ENCODE data around the gene FLYWCH1.
A peak's percentile ranks its signal among the peaks of the same experiment; 100 is the strongest.

The FLYWCH1 gene

DNA sequence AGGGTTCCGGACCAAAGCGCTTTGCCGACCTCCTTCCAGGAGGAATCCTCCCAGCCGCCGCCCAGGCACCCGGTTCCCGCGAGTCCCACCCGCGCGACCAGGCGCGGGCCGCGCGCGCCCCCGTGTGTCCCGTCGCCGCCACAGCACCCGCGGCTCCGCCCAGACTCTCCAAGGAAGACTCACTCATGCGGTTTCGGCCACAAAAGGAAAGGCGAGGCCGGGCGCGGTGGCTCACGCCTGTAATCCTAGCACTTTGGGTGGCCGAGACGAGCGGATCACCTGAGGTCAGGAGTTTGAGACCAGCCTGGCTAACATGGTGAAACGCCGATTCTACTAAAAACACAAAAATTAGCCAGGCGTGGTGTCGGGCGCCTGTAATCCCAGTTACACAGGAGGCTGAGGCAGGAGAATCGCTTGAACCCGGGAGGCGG is 72.0 kb downstream of the FLYWCH1 start:
- DNase-seq (ENCODE audit: low read depth, low spot score) = peak; percentile 40

DNA sequence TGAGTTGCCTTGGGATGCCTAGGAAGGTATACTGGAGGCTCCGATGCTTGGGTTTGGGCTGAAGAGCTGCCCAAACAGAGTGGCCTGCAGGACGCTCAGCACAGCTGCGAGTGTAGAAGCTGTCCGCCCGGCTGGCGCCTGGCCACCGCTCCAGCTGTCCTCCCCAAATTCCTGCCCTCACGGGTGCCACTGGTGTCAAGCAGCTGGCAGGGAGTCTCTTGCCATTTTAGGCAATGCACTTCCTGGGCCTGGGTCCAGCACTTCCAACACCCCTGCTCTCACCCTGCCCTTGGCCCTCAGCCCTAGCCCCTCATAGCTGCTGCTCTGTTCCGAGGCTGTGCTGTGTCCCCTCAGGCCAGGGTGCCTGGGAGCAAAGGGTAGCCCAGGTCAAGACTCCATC is 73.7 kb downstream of the FLYWCH1 start:
- DNase-seq (ENCODE audit: low read depth, low spot score) = no peak

GRCh38 chr16:2985893-2986355 is 74.2 kb downstream of the FLYWCH1 start:
- no peak for DNase-seq (ENCODE audit: low read depth, low spot score)

- no peak for DNase-seq (ENCODE audit: low read depth, low spot score)
Observed at GRCh38 chr16:2986623-2987188, 75.0 kb downstream of the FLYWCH1 start.

- DNase-seq (ENCODE audit: low read depth, low spot score) = no peak
Observed at GRCh38 chr16:2987286-2987685, 75.6 kb downstream of the FLYWCH1 start.

DNA sequence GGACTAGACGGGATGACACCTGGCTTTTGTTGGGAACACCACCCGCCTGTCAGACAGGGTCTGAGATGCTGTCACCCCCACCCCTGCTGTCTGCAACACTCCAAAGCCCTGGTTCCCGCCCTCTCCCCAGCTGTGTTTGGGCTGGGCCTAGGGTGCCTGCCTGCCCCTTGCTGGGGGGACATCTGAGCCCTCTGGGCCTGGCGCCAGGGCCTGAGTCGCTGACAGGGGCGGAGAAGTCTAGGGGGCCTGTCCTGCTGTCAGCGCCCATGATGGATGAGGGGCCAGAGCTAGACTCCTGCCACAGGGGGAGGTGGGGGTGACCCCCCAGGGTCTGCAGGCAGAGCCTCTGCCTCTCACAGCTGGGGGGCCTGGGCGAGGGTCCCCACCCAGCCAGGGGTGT is 76.1 kb downstream of the FLYWCH1 start:
- DNase-seq (ENCODE audit: low read depth, low spot score) = no peak

DNA sequence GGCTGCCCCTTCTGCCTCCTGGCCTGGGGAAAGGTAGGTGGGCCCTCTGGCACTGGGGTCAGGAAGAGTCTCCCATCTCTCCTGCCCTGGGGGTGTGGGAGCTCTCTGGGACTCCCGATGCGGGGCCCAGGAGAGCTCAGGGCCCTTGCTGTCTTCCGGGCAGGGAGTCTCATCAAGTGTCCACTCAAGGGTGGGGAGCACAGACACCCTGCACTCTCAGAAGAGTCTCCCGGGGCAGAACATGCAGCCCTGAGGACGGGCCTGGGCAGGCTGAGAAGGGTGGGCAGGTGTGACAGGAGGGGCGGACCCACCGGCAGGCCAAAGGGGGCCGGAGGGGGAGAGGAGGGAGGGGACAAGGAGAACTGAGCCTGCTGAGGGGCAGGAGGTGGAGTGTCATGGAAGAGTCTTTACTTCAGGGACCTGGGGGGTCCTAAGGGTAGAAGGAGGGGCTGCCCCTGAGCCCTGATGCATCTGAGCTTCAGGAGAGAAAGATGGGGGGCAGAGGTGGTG is 76.9 kb downstream of the FLYWCH1 start:
- no peak for DNase-seq (ENCODE audit: low read depth, low spot score)

DNA sequence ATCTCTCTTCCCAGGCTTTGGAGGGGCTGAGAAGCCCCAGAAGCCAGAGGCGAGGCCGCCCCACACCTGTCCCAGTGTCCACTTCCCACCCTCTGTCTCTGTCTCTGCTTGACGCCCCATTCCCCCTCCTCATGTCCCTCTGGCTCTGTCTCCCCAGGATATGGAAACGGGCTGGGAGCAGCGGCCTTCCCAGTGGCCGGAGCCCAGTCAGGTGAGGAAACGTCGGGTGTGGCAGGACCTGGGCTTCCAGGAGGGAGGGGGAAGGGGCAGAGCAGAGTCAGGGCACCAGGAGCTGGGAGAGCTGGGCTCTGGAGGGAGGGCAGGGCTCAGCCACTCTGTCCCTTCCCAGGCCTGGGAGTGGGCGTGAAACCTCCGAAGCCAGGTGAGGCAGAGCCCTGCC is 79.2 kb downstream of the FLYWCH1 start:
- DNase-seq (ENCODE audit: low read depth, low spot score) = no peak

DNA sequence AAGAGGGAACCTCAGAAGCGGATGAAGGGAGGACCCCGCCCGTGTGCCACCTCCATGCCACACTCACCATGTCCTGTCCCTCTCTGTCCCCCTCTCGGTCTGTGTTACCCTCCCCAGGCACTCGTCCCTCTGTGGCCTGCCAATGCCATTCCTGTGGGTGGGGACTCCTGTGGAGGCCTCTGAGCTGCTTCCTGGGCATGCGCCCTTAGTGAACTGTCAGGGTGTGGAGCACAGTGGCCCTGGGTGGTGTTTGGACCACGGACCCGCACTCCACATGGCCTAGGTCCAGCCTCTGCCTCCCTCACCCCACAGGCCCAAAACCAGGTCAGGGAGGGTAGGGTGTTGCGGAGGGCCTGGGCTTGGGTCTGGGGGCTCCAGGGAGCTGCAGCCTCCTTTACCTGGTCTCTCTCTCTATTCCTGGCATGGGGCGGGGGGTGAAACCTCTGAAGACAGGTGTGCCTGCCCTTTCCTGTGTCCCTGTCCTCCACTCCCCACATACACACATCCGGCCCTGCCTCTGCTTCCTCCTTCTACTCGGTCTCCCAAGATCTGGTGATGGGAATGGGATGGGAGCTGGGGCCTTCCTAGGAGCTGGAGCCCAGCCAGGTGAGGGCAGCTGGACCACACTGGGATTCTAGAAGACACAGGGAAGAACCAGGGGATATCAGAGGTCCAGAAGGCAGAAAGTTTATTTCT is 80.0 kb downstream of the FLYWCH1 start:
- DNase-seq (ENCODE audit: low read depth, low spot score) = no peak

DNA sequence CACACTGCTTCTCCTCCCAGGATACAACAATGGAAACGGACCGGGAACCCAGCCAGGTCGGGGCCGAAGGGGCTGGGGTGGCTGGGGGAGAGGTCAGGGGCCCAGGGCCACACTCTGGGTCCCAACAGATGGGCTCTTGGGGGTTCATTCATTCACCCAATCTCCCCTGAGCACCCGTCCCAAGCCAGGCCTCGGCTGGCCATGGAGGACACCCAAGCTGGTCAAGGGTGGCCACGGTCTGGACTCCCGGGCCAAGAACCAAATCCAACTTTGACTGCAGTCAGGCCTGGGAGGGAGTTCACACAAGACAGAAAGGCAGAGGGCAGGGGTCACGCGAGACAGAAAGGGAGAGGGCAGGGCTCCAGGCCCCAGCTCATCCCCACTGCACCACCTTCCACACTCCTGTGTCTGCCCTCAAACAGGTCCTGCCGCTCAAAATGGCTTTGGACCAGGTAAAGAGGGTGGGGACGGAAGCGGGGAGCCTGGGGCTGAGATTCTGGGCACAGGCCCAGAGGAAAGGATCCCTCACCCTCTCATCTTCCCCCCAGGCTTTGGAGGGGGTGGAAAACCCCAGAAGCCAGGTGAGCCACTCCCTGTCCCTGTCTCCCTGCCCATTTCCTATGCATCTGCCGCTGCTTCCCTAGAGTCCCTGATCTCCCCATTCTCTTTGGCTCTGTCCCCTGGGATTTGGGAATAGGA is 80.8 kb downstream of the FLYWCH1 start:
- DNase-seq (ENCODE audit: low read depth, low spot score) = no peak

DNA sequence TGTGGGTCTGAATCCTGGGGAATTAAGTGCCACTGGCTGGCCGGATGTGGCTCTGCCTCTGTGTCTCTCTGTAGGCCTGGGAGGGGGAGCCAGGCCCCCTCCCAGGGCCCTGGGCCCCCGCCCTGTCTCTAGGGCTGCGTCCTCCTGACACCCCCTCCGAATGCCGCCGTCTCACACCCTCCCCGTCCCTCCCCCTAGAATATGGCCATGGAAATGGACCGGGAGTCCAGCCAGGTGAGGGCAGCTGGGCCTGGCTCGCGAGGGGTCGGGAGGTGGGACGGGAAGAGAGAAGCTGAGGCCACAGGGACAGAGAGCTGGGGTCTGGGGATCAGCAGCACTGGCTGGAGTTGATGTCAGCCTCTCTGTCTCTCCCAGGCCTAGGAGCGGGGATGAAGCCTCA is 84.6 kb downstream of the FLYWCH1 start:
- no peak for DNase-seq (ENCODE audit: low read depth, low spot score)

DNA sequence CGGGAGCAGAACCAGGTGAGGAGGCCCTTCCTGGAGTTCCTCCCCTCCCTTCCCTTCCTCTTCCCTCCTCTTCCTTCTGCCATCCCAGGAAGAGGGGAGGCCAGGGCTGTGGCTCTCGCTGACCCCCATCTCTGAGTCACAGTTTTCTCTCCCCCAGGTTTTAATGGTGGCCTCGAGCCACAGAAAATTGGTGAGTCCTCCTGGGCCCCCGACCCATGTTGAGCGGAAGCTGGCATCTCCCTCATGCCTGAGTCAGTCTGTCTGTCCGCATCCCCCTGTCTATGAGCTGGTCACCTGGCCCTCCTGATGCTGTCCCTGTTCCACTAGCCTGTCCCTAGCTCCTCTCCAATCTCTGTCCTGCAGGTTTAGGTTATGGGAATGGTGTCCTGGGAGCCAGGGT is 88.2 kb downstream of the FLYWCH1 start:
- DNase-seq (ENCODE audit: low read depth, low spot score) = no peak

DNA sequence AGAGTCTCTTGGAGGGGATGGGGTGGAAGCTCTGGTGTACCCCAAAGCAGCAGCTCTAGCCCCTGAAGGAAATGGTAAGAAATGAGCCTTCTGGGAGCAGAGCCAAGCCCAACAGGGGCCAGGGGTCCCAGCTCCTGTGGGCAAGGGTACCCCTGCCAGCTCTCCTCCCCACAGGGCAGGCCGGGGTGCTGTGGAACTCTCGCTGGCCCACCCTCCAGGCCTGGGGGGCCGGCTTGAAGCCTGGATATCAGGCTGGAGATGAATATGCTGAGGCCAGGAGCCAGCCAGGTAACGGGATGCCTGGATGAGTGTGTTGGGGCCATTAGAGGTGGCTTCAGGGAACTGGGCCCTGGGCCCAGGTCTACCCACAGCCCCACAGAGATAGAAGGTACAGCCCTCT is 88.8 kb downstream of the FLYWCH1 start:
- no peak for DNase-seq (ENCODE audit: low read depth, low spot score)

Measured in activated CD4-positive, CD25-positive, alpha-beta regulatory T cell treated with anti-CD3 and anti-CD28 coated beads, Interleukin-2, amount 50 U/mL, for 16 hours (primary cell).